NCI-H1930 (cell line): ENCODE measurements around the gene RUVBL1.
"Not testable (repeated sequence)": the region's sequence is repeated elsewhere in the genome, so short reads cannot be mapped to it uniquely, and the experiment has no call there.

Experiments
- DNase-seq, 2 experiments: peaks; one replicate each; lab custom pipeline; 2025; lab: John Stamatoyannopoulos, UW

Gene RUVBL1

GRCh38 chr3:128123538-128124368 is at the start of gene RUVBL1:
RUVBL1 (minus strand) TSS chr3:128123812; CDS start chr3:128123724, 88 bp downstream.
- peak; percentile 96 to 97 for DNase-seq

GRCh38 chr3:128173200-128173599 is 49.6 kb upstream of the RUVBL1 start:
- DNase-seq = no peak

- peak; percentile 49 to 50 for DNase-seq
Observed at GRCh38 chr3:128170866-128171516, 47.4 kb upstream of the RUVBL1 start.

GRCh38 chr3:128168836-128169235 is 45.2 kb upstream of the RUVBL1 start:
- DNase-seq = no peak

GRCh38 chr3:128167973-128168674 is 44.5 kb upstream of the RUVBL1 start:
- DNase-seq = no peak

GRCh38 chr3:128167646-128167972 is 44.0 kb upstream of the RUVBL1 start:
- no peak for DNase-seq

- no peak for DNase-seq
Observed at GRCh38 chr3:128166971-128167453, 43.4 kb upstream of the RUVBL1 start.

- no peak for DNase-seq
Observed at GRCh38 chr3:128163432-128163831, 39.8 kb upstream of the RUVBL1 start.

GRCh38 chr3:128160661-128161060 is 37.0 kb upstream of the RUVBL1 start:
- DNase-seq = no peak

GRCh38 chr3:128155616-128156360 is 32.2 kb upstream of the RUVBL1 start:
- no peak for DNase-seq

GRCh38 chr3:128154354-128154753 is 30.7 kb upstream of the RUVBL1 start:
- not testable (repeated sequence) for DNase-seq

GRCh38 chr3:128153156-128154041 is 29.8 kb upstream of the RUVBL1 start, which contains the start of gene EEFSEC:
EEFSEC (plus strand) TSS chr3:128153481; CDS start chr3:128153508, 27 bp downstream.
- DNase-seq = peak; percentile 66 to 72

- peak; percentile 66 to 72 for DNase-seq
Observed at GRCh38 chr3:128152419-128153155, 29.0 kb upstream of the RUVBL1 start.

GRCh38 chr3:128151758-128152274 is 28.2 kb upstream of the RUVBL1 start:
- no peak for DNase-seq

GRCh38 chr3:128149650-128150049 is 26.0 kb upstream of the RUVBL1 start:
- no peak for DNase-seq

GRCh38 chr3:128146201-128146600 is 22.6 kb upstream of the RUVBL1 start:
- DNase-seq = no peak

GRCh38 chr3:128145279-128145678 is 21.7 kb upstream of the RUVBL1 start:
- DNase-seq = no peak

- DNase-seq = no peak
Observed at GRCh38 chr3:128144512-128145187, 21.0 kb upstream of the RUVBL1 start.

GRCh38 chr3:128143496-128143895 is 19.9 kb upstream of the RUVBL1 start:
- DNase-seq = no peak
